HG03095 (cell line): ENCODE results near the gene IGSF9.

Source experiments
- ATAC-seq: cut with Tn5 transposase; IDR thresholded peaks from one replicate; pipeline ENCODE4 v1.9.1; 2021; ENCODE audit warnings: moderate library complexity; ENCODE audit not compliant: unreplicated experiment

The IGSF9 gene

DNA sequence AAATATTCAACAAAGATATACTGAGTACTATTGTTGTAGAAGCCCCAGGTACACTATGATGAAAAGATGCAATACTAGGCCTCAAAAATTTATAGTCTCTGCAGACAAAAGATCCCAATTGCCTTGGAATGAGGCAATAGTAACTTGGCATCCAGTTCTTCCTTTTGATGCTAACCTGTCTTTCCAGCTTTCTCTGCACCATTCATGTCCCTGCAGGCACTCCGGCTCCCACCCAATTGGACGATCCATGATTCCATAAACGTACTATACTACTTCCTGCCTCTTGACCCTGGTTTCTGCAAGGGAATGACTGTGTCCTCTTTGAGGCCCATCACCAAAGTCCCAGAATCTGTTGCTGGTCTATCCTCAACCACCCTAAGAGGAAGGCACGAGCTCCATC lies 12.1 kb downstream of the IGSF9 start:
- no peak for ATAC-seq

DNA sequence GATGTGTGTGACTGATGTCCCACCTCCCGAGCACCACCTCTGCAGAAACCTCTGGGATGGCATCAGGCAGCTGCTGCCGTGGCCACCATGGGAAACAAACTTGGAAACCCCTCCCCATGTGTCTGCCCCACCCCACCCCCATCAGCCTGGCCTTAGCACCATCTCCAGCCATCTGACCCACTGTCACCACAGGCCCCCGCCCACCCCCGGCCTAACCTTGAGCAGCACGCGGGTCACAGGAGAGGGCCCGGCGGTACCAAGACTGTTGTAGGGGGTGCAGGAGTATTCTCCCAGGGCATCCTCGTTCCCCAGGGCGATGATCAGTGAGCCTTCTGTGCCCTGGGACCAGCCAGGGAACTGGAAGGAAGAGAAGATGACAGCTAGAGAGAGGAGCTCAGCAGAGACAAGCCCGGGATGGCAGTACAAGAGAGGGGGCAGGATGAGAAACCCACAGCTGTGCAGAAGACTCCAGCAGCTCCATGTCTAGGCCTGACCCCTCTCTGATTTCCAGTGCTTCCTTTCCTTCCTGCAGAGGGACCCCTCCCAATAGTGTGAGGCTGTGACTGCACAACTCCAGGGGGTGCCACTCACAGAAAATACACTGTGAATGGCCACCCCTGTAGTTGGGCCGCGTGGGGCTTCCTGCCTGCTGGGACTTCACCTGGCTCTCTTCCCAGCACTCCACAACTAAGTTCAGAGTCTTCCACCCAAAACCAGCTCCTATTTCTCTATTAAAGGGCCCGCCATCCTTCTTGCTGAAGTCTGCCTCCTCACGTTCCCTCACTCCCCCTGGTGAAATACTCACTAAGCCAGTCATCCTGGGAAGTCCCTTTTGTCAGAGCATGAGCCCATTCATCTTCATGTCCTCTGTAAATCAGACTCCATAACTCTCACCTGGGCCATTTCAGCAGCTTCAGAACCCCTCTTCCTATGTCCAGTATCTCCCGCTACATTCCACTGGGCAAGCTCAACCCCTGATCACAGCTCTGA lies 12.8 kb downstream of the IGSF9 start:
- no peak for ATAC-seq

DNA sequence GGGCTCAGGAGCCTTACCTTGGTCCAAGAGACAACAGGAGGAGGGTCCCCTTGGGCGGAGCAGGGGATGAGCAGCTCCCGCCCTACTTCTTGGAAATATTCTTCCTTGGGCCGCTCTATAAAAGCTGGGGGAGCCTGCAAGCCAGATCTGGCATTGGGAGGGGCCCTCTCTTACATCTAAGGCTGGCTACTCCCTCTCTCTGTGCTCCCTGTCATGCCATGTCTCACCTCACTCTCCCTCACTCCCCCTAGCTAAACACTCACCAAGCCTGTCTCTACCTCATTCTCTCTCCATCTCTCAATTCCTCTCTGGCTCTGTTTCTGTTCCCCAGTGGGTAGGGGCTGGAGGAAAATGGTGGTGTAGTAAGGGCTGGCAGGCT lies 13.6 kb downstream of the IGSF9 start:
- no peak for ATAC-seq

DNA sequence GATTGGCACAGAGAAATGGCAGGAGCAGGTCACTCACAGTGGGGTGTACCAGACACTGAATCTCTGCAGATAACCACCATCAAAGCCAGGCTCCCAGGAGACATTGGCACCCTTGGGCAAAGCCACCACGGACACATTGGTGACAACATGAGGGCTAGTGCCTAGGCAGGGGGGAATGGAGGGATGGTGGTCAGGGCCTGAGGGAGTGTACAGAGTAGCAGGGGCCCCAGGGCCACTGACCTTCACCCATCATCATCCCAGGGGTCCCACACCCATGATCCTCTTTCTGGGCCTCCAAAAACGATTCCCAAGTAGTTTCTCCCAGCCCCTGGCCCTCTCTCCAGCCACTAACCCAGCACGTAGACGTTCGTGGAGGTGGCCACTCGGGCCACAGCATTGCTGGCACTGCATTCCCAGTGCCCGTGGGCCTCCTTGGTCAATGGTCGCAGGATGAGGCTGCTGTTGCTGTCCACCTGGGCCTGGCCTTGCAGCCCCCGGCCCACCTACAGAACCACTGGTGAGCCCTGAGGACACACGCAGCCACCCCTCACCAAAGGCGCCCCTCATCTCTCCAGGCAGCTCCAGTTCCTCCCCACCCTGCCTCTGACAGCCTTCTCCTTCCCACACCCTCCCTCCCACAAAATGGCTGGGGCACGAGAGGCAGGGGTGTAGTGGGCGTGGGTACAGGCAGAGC lies 14.2 kb downstream of the IGSF9 start:
- ATAC-seq: no peak

- ATAC-seq: no peak
These were observed 14.8 kb downstream of the IGSF9 start for GRCh38 chr1:159930634-159931033.

DNA sequence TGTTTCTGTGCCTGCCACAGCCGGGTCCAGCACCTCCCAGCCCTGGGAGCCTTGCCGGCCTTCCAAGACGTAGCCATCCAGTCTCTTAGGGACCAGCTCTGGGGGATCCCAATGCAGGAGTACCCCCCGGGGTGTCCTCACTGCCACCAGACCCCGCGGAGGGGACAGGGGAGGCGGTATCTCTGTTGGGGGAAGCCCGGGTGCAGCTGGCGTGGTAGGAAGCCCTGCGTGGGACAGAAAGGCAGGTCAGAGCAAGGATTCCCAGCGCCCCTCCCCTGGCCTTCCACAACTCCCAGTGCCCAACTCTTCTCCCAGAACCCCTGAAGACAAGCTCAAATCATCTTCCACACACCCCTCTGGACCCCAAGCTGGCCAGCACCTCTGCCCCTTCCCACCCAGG lies 15.2 kb downstream of the IGSF9 start:
- ATAC-seq: no peak

- no peak for ATAC-seq
These were observed 16.0 kb downstream of the IGSF9 start for GRCh38 chr1:159929155-159930051.

- no peak for ATAC-seq
These were observed 16.8 kb downstream of the IGSF9 start for GRCh38 chr1:159928491-159929050.

- ATAC-seq: no peak
These were observed 17.5 kb downstream of the IGSF9 start for GRCh38 chr1:159927849-159928431.

DNA sequence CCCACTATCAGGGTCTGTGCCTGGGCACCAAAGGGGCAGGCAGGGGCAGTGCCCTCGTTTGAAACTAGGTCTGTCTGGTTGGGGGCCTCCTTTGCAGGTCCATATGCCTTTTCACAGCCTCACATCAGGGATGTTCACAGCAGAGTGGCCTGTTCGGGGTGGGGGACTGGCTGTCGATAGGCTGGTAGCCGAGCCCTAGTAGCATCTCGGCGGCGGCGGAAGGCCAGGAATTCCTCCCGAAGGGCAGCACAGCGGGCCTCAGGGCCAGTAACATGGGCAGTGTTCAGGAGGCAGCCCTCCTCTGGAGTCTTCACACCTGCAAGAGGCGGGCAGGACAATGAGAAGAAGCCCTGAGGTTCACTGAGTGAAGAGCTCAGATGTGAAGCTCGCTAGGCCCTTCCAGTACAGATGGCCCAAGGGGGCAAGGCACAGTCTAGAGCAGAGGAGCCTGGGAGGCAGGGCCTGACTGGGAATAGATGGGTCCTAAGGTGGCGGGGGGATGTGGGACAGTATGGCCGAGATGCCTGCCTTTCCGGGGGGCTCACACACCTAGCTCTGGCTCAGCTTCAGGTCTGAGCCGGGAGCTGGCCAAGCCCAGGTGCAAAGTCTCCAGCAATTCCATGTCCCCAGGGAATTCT lies 18.1 kb downstream of the IGSF9 start:
- ATAC-seq: no peak

GRCh38 chr1:159925719-159926078 lies 19.7 kb downstream of the IGSF9 start:
- peak; percentile 7 for ATAC-seq

GRCh38 chr1:159924791-159925718 lies 20.4 kb downstream of the IGSF9 start, which contains the start of gene TAGLN2:
TAGLN2 (minus strand) TSS chr1:159925507; CDS start chr1:159920509, 4,998 bp downstream.
- ATAC-seq: peak; percentile 54

GRCh38 chr1:159924025-159924790 lies 21.2 kb downstream of the IGSF9 start:
- ATAC-seq: no peak

GRCh38 chr1:159923203-159924024 lies 22.0 kb downstream of the IGSF9 start:
- ATAC-seq: peak; percentile 24

- ATAC-seq: no peak
These were observed 22.8 kb downstream of the IGSF9 start for GRCh38 chr1:159922511-159923202.

- no peak for ATAC-seq
These were observed 23.5 kb downstream of the IGSF9 start for GRCh38 chr1:159921700-159922504.
